Measurements from ENCODE around the gene FBLN5. TPM values are rescaled to one million over a fixed set of nuclear protein-coding genes. Genes with fewer than 3 reads are reported as not detected.
A peak's percentile ranks its signal among the peaks of the same experiment; 100 is the strongest.

The FBLN5 gene
- total and polyA plus RNA-seq, 2 donors (not counting 1 experiment from before 2014, with no cell fraction given): 33.4 to 47.5 TPM

- no peaks in the 10 kb centered on the region for H4K20me1 ChIP-seq (ENCODE audit: control insufficient read depth, extremely low read depth, insufficient read depth, low read length)
- peak overlapping the region; percentile 66 to 98 (median 81) for H3K4me3 ChIP-seq (replicated peaks in 1 of 4; ENCODE audit: control extremely low read depth in 1 of 4, insufficient read depth in 1 of 4, low read depth in 3 of 4, low read length in 4 of 4)
- H3K36me3 ChIP-seq (ENCODE audit: control insufficient read depth, insufficient read depth, low read length): no peaks in the 10 kb centered on the region
- peaks cover 14% of the 10 kb centered on the region for H3K79me2 ChIP-seq (ENCODE audit: control insufficient read depth, insufficient read depth, low read length)
- no peak for DNase-seq (ENCODE audit: low read depth in 2 of 2)
- H3K9ac ChIP-seq (ENCODE audit: insufficient read depth, low read length): peak overlapping the region; percentile 9
- peak overlapping the region; percentile 92 for H3K4me2 ChIP-seq (ENCODE audit: extremely low read depth, insufficient read depth, low read length)
- TF ChIP-seq EZH2 (IDR thresholded peaks at IDR 0.05; ENCODE audit: low read length, missing control alignments) (no peak), CTCF (conservative IDR thresholded peaks at IDR 0.05 in 1 of 2, IDR thresholded peaks at IDR 0.05 in 1 of 2; ENCODE audit: low read depth in 1 of 2, low read length in 2 of 2) (no peak)
- H3K9me3 ChIP-seq (ENCODE audit: control insufficient read depth, insufficient read depth, low read depth, low read length): no peaks in the 10 kb centered on the region
- peak overlapping the region; percentile 16 for H2AFZ ChIP-seq (ENCODE audit: low read length)
- H3K27ac ChIP-seq (ENCODE audit: insufficient read depth, low read length): peak overlapping the region; percentile 50
- peaks cover 5% of the 10 kb centered on the region for H3K4me1 ChIP-seq (ENCODE audit: control insufficient read depth, extremely low read depth, insufficient read depth, low read length)
- H3K27me3 ChIP-seq (ENCODE audit: control insufficient read depth, insufficient read depth, low read length): no peaks in the 10 kb centered on the region
These were observed 1.5 kb downstream of the FBLN5 start for GRCh38 chr14:91945751-91946621.

- H3K4me3 ChIP-seq (replicated peaks in 1 of 4; ENCODE audit: control extremely low read depth in 1 of 4, insufficient read depth in 1 of 4, low read depth in 3 of 4, low read length in 4 of 4): no peak overlapping the region
- no peaks in the 10 kb centered on the region for H3K27me3 ChIP-seq (ENCODE audit: control insufficient read depth, insufficient read depth, low read length)
- peaks cover 14% of the 10 kb centered on the region for H3K79me2 ChIP-seq (ENCODE audit: control insufficient read depth, insufficient read depth, low read length)
- H3K27ac ChIP-seq (ENCODE audit: insufficient read depth, low read length): no peak overlapping the region
- no peak overlapping the region for H2AFZ ChIP-seq (ENCODE audit: low read length)
- TF ChIP-seq EZH2 (IDR thresholded peaks at IDR 0.05; ENCODE audit: low read length, missing control alignments): no peak
- no peak for TF ChIP-seq CTCF (conservative IDR thresholded peaks at IDR 0.05 in 1 of 2, IDR thresholded peaks at IDR 0.05 in 1 of 2; ENCODE audit: low read depth in 1 of 2, low read length in 2 of 2)
- no peak for DNase-seq (ENCODE audit: low read depth in 2 of 2)
- H3K36me3 ChIP-seq (ENCODE audit: control insufficient read depth, insufficient read depth, low read length): no peaks in the 10 kb centered on the region
- no peaks in the 10 kb centered on the region for H3K9me3 ChIP-seq (ENCODE audit: control insufficient read depth, insufficient read depth, low read depth, low read length)
- peaks cover 5% of the 10 kb centered on the region for H3K4me1 ChIP-seq (ENCODE audit: control insufficient read depth, extremely low read depth, insufficient read depth, low read length)
- H3K4me2 ChIP-seq (ENCODE audit: extremely low read depth, insufficient read depth, low read length): no peak overlapping the region
- H4K20me1 ChIP-seq (ENCODE audit: control insufficient read depth, extremely low read depth, insufficient read depth, low read length): no peaks in the 10 kb centered on the region
- H3K9ac ChIP-seq (ENCODE audit: insufficient read depth, low read length): no peak overlapping the region
These were observed 4.5 kb downstream of the FBLN5 start for GRCh38 chr14:91942946-91943345.

- Histone ChIP-seq H3K79me2 (ENCODE audit: control insufficient read depth, insufficient read depth, low read length) (peaks cover 14% of the 10 kb centered on the region), H2AFZ (ENCODE audit: low read length) (no peak overlapping the region)
These were observed 5.4 kb downstream of the FBLN5 start for GRCh38 chr14:91942128-91942527.

More at GRCh38 chr14:91942128-91942527, 5.4 kb downstream of the FBLN5 start:
- TF ChIP-seq CTCF (conservative IDR thresholded peaks at IDR 0.05 in 1 of 2, IDR thresholded peaks at IDR 0.05 in 1 of 2; ENCODE audit: low read depth in 1 of 2, low read length in 2 of 2) (no peak), EZH2 (IDR thresholded peaks at IDR 0.05; ENCODE audit: low read length, missing control alignments) (no peak)
- H3K9me3 ChIP-seq (ENCODE audit: control insufficient read depth, insufficient read depth, low read depth, low read length): no peaks in the 10 kb centered on the region
- H3K4me3 ChIP-seq (replicated peaks in 1 of 4; ENCODE audit: control extremely low read depth in 1 of 4, insufficient read depth in 1 of 4, low read depth in 3 of 4, low read length in 4 of 4): no peak overlapping the region
- H3K27me3 ChIP-seq (ENCODE audit: control insufficient read depth, insufficient read depth, low read length): no peaks in the 10 kb centered on the region
- no peak for DNase-seq (ENCODE audit: low read depth in 2 of 2)
- H3K4me1 ChIP-seq (ENCODE audit: control insufficient read depth, extremely low read depth, insufficient read depth, low read length): peaks cover 5% of the 10 kb centered on the region
- H3K27ac ChIP-seq (ENCODE audit: insufficient read depth, low read length): no peak overlapping the region
- no peak overlapping the region for H3K9ac ChIP-seq (ENCODE audit: insufficient read depth, low read length)
- H4K20me1 ChIP-seq (ENCODE audit: control insufficient read depth, extremely low read depth, insufficient read depth, low read length): no peaks in the 10 kb centered on the region
- H3K4me2 ChIP-seq (ENCODE audit: extremely low read depth, insufficient read depth, low read length): no peak overlapping the region
- H3K36me3 ChIP-seq (ENCODE audit: control insufficient read depth, insufficient read depth, low read length): no peaks in the 10 kb centered on the region

Data from fibroblast of lung (primary cell).